ENCODE results near the gene STYXL1.
"Not testable (repeated sequence)": the region's sequence is repeated elsewhere in the genome, so short reads cannot be mapped to it uniquely, and the experiment has no call there.

Gene STYXL1

DNA sequence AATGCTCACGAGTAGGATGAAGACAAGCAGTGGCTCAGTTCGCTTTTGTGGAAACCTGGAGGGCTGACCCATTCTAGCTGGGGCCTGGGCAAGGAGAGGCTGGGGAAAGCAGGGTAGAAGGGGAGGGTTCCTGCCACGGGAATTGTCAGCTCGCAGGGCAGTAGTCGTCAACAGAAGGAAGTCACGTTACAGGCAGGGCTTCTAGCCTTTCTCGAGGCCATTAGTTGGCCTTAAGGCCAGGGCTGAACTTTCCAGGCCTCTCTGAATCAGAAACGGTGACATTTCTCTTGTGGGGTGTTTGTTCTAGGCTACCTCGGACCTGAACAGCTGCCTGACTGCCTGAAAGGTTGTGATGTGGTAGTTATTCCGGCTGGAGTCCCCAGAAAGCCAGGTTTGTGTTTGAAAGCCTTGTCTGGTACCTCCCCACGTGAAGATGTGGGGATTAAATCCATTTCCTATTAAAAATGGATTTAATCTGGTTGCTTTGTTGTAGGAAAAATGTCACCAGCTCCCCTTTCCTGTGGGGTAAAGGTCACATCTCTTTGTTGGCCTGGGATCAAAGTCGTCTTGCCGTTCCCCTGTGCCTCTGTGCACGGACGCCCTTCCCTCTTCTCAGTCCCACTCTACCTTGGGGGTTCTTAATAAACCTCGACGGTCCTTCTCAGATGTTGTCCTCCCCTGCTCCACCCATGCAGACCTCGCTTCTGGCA is 9.5 kb upstream of the STYXL1 start:
- H3K4me1 ChIP-seq (ENCODE audit: low read depth, poor library complexity, severe bottlenecking) = no peaks in the 10 kb centered on the region
- no peak overlapping the region for H2AFZ ChIP-seq (ENCODE audit: low read depth)
- H4K20me1 ChIP-seq (ENCODE audit: insufficient read depth) = peaks cover 6% of the 10 kb centered on the region; the same call in 1 of the 2 replicates
- TF ChIP-seq, protein P1, sequence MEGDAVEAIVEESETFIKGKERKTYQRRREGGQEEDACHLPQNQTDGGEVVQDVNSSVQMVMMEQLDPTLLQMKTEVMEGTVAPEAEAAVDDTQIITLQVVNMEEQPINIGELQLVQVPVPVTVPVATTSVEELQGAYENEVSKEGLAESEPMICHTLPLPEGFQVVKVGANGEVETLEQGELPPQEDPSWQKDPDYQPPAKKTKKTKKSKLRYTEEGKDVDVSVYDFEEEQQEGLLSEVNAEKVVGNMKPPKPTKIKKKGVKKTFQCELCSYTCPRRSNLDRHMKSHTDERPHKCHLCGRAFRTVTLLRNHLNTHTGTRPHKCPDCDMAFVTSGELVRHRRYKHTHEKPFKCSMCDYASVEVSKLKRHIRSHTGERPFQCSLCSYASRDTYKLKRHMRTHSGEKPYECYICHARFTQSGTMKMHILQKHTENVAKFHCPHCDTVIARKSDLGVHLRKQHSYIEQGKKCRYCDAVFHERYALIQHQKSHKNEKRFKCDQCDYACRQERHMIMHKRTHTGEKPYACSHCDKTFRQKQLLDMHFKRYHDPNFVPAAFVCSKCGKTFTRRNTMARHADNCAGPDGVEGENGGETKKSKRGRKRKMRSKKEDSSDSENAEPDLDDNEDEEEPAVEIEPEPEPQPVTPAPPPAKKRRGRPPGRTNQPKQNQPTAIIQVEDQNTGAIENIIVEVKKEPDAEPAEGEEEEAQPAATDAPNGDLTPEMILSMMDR (conservative IDR thresholded peaks at IDR 0.05; ENCODE audit: low read depth, low read length) = no peak
- no peaks in the 10 kb centered on the region for H3K27me3 ChIP-seq (ENCODE audit: insufficient read depth, low read depth)
- H3K4me2 ChIP-seq = no peak overlapping the region
- H3K36me3 ChIP-seq (ENCODE audit: insufficient read depth) = peaks cover 25% of the 10 kb centered on the region; the same call in 1 of the 2 replicates
- no peak overlapping the region for H3K27ac ChIP-seq
- no peak overlapping the region for H3K4me3 ChIP-seq (IDR thresholded peaks at IDR 0.05; ENCODE audit: insufficient read depth, low read depth, low read length)
- peaks cover 37% of the 10 kb centered on the region for H3K79me2 ChIP-seq (ENCODE audit: insufficient read depth, low read depth)
- no peak overlapping the region for H3K9ac ChIP-seq

DNA sequence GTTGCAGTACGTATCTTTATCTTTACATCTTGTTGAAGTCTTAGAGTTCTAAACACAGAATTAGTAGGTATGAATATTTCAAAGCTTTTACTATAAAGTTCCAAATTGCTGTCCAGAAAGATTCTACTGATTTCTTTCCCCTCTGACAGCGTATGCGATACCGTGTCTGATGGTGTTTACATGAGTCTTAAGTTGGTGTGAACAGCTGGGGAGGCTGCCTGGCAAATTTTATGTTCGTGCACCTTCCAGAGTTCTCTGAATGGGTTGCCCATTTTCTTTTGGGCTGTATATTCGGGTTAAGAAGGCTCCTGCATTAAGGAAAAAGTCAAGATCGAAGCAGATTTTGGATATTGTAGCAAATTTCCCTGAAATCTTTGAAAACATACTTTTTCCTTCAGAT is 8.4 kb upstream of the STYXL1 start:
- Histone ChIP-seq H3K4me1 (ENCODE audit: low read depth, poor library complexity, severe bottlenecking) (peaks cover 5% of the 10 kb centered on the region), H3K9ac (no peak overlapping the region), H3K27me3 (ENCODE audit: insufficient read depth, low read depth) (no peaks in the 10 kb centered on the region), H2AFZ (ENCODE audit: low read depth) (no peak overlapping the region), H3K4me3 (IDR thresholded peaks at IDR 0.05; ENCODE audit: insufficient read depth, low read depth, low read length) (no peak overlapping the region), H3K36me3 (ENCODE audit: insufficient read depth) (peaks cover 25% of the 10 kb centered on the region; the same call in 1 of the 2 replicates), H3K79me2 (ENCODE audit: insufficient read depth, low read depth) (peaks cover 46% of the 10 kb centered on the region), H3K4me2 (no peak overlapping the region), H4K20me1 (ENCODE audit: insufficient read depth) (peaks cover 6% of the 10 kb centered on the region; the same call in 1 of the 2 replicates), H3K27ac (no peak overlapping the region)
- TF ChIP-seq, protein P1 (conservative IDR thresholded peaks at IDR 0.05; ENCODE audit: low read depth, low read length) = no peak

DNA sequence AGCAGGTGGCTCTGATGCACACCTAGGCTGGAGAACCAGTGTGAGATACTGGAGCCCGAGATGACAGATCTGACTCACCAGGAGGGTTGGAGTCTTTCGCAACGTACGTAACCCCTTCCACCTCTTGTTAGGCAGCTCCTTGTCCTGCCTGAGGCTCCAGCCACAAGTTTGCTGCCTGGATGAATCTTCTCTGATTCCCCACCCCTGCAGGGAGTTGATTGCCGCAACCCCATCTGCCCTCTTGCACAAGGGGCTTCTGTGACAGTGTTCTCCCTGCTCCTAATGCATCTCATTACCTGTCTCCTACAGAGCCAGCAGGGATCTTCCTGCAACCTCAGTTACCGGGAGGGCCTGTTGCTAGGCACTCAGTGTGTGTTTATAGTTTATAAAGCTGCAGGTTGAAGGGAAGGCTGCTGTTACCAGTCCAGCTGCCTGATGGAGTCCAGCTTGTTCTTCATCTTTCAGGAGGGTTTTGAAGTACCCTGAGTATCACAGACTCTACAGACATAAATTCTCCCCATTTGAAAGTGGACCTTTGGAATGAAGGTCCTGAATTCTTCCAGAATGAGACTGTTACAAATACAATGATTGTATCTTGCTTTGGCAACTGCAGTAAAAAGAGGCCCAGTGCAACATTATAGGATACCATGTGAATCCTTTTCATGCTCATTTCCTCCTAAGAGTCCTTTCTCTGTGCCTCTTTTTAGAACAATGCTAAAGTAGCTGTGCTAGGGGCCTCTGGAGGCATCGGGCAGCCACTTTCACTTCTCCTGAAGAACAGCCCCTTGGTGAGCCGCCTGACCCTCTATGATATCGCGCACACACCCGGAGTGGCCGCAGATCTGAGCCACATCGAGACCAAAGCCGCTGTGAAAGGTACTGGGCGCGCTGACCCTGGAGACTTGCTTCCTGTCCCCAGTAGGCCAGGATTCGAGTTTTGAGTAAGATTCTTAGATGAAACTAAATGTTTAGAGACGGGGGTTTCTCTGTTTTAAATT is 6.6 kb upstream of the STYXL1 start:
- Histone ChIP-seq H3K4me3 (IDR thresholded peaks at IDR 0.05; ENCODE audit: insufficient read depth, low read depth, low read length) (no peak overlapping the region), H3K27ac (no peak overlapping the region), H3K9ac (no peak overlapping the region)

DNA sequence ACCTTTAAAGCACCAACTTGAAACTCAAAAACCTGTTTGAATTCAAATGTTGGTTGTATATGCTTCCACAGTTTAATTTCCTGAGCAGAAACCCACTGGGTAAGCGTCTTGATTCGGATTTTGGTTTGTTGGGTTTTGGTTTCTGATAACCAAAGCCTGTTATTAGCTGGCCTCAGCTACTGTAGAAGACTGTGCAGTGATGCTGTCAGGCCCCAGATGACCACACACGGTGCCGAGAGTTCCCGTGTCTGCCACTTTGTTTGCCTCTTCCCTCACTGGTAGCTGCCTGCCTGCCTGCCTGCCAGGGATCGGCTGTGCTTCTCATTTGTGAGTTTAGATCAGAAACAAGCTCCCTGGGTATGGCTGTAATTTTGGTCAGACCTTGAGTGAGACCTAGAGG is 5.7 kb upstream of the STYXL1 start:
- H3K27ac ChIP-seq = no peak overlapping the region
- TF ChIP-seq, protein P1 (conservative IDR thresholded peaks at IDR 0.05; ENCODE audit: low read depth, low read length) = no peak
- H3K4me3 ChIP-seq (IDR thresholded peaks at IDR 0.05; ENCODE audit: insufficient read depth, low read depth, low read length) = no peak overlapping the region
- H2AFZ ChIP-seq (ENCODE audit: low read depth) = no peak overlapping the region
- H3K4me2 ChIP-seq = no peak overlapping the region
- peaks cover 11% of the 10 kb centered on the region; the same call in 1 of the 2 replicates for H4K20me1 ChIP-seq (ENCODE audit: insufficient read depth)
- H3K4me1 ChIP-seq (ENCODE audit: low read depth, poor library complexity, severe bottlenecking) = peaks cover 26% of the 10 kb centered on the region
- no peak overlapping the region for H3K9ac ChIP-seq
- H3K36me3 ChIP-seq (ENCODE audit: insufficient read depth) = peaks cover 18% of the 10 kb centered on the region; the same call in 1 of the 2 replicates
- H3K79me2 ChIP-seq (ENCODE audit: insufficient read depth, low read depth) = peaks cover 74% of the 10 kb centered on the region
- no peaks in the 10 kb centered on the region for H3K27me3 ChIP-seq (ENCODE audit: insufficient read depth, low read depth)

More for the DNA sequence above, 6.6 kb upstream of the STYXL1 start:
- Histone ChIP-seq H2AFZ (ENCODE audit: low read depth) (no peak overlapping the region), H3K4me1 (ENCODE audit: low read depth, poor library complexity, severe bottlenecking) (peaks cover 20% of the 10 kb centered on the region), H3K36me3 (ENCODE audit: insufficient read depth) (peaks cover 22% of the 10 kb centered on the region; the same call in 1 of the 2 replicates), H3K79me2 (ENCODE audit: insufficient read depth, low read depth) (peaks cover 64% of the 10 kb centered on the region), H4K20me1 (ENCODE audit: insufficient read depth) (peaks cover 6% of the 10 kb centered on the region; the same call in 1 of the 2 replicates), H3K27me3 (ENCODE audit: insufficient read depth, low read depth) (no peaks in the 10 kb centered on the region), H3K4me2 (no peak overlapping the region)
- TF ChIP-seq, protein P1 (conservative IDR thresholded peaks at IDR 0.05; ENCODE audit: low read depth, low read length) = no peak

DNA sequence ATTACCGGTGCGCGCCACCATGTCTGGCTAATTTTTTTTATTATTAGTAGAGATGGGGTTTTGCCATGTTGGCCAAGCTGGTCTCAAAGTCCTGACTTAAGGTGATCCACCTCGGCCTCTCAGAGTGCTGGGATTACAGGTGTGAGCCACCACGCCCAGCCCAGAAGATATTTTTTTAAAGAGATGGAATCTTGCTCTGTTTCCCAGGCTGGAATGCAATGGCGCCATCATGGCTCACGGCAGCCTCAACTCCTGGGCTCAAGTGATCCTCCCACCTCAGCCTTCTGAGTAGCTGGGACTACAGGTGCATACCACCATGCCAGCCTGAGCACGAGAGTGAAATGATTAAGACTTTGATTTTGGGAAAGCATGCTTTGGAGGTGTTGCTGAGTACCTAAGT is 4.9 kb upstream of the STYXL1 start:
- Histone ChIP-seq H3K36me3 (ENCODE audit: insufficient read depth) (peaks cover 16% of the 10 kb centered on the region; the same call in 1 of the 2 replicates), H3K79me2 (ENCODE audit: insufficient read depth, low read depth) (peaks cover 82% of the 10 kb centered on the region), H4K20me1 (ENCODE audit: insufficient read depth) (peaks cover 11% of the 10 kb centered on the region; the same call in 1 of the 2 replicates), H3K4me1 (ENCODE audit: low read depth, poor library complexity, severe bottlenecking) (peaks cover 26% of the 10 kb centered on the region)
- H3K4me3 ChIP-seq (IDR thresholded peaks at IDR 0.05; ENCODE audit: insufficient read depth, low read depth, low read length); H3K27ac ChIP-seq; H3K4me2 ChIP-seq; H2AFZ ChIP-seq (ENCODE audit: low read depth); H3K27me3 ChIP-seq (ENCODE audit: insufficient read depth, low read depth); H3K9ac ChIP-seq: not testable (repeated sequence)

Data from KMS-11 (cell line).